ENCODE results near the gene TBX20.

The TBX20 gene

GRCh38 chr7:35253710-35254495 lies at the start of gene TBX20:
TBX20 (minus strand) TSS chr7:35254100; CDS start chr7:35253620, 480 bp downstream.
- DNase-seq (ENCODE audit: low read depth): no peak

GRCh38 chr7:35289376-35289775 lies 35.5 kb upstream of the TBX20 start:
- DNase-seq (ENCODE audit: low read depth): no peak

- DNase-seq (ENCODE audit: low read depth): no peak
Measured at GRCh38 chr7:35286986-35287385, 33.1 kb upstream of the TBX20 start.

- DNase-seq (ENCODE audit: low read depth): no peak
Measured at GRCh38 chr7:35286422-35286821, 32.5 kb upstream of the TBX20 start.

- DNase-seq (ENCODE audit: low read depth): no peak
Measured at GRCh38 chr7:35285799-35286198, 31.9 kb upstream of the TBX20 start.

GRCh38 chr7:35280902-35281301 lies 27.0 kb upstream of the TBX20 start:
- DNase-seq (ENCODE audit: low read depth): no peak

- DNase-seq (ENCODE audit: low read depth): no peak
Measured at GRCh38 chr7:35277359-35277758, 23.5 kb upstream of the TBX20 start.

GRCh38 chr7:35272246-35272645 lies 18.3 kb upstream of the TBX20 start:
- DNase-seq (ENCODE audit: low read depth): no peak

- no peak for DNase-seq (ENCODE audit: low read depth)
Measured at GRCh38 chr7:35268953-35269352, 15.1 kb upstream of the TBX20 start.

GRCh38 chr7:35267411-35267810 lies 13.5 kb upstream of the TBX20 start:
- DNase-seq (ENCODE audit: low read depth): no peak

GRCh38 chr7:35263396-35263795 lies 9.5 kb upstream of the TBX20 start:
- DNase-seq (ENCODE audit: low read depth): no peak

GRCh38 chr7:35261476-35262285 lies 7.8 kb upstream of the TBX20 start:
- DNase-seq (ENCODE audit: low read depth): no peak

GRCh38 chr7:35261041-35261440 lies 7.1 kb upstream of the TBX20 start:
- DNase-seq (ENCODE audit: low read depth): no peak

GRCh38 chr7:35260246-35260645 lies 6.3 kb upstream of the TBX20 start:
- no peak for DNase-seq (ENCODE audit: low read depth)

GRCh38 chr7:35259523-35259908 lies 5.6 kb upstream of the TBX20 start:
- no peak for DNase-seq (ENCODE audit: low read depth)

GRCh38 chr7:35258868-35259522 lies 5.1 kb upstream of the TBX20 start:
- DNase-seq (ENCODE audit: low read depth): no peak

GRCh38 chr7:35258125-35258867 lies 4.4 kb upstream of the TBX20 start:
- DNase-seq (ENCODE audit: low read depth): no peak

GRCh38 chr7:35257251-35258124 lies 3.6 kb upstream of the TBX20 start:
- DNase-seq (ENCODE audit: low read depth): no peak

- DNase-seq (ENCODE audit: low read depth): no peak
Measured at GRCh38 chr7:35256256-35257175, 2.6 kb upstream of the TBX20 start.
